ENCODE measurements around the gene NTM. TPM values are rescaled to one million over a fixed set of nuclear protein-coding genes. Genes with fewer than 3 reads are reported as not detected.

Gene NTM
- total RNA-seq, 4 donors from 2014 or later: 0.78 to 1.1 (median 0.88) TPM; not detected in 1

DNA sequence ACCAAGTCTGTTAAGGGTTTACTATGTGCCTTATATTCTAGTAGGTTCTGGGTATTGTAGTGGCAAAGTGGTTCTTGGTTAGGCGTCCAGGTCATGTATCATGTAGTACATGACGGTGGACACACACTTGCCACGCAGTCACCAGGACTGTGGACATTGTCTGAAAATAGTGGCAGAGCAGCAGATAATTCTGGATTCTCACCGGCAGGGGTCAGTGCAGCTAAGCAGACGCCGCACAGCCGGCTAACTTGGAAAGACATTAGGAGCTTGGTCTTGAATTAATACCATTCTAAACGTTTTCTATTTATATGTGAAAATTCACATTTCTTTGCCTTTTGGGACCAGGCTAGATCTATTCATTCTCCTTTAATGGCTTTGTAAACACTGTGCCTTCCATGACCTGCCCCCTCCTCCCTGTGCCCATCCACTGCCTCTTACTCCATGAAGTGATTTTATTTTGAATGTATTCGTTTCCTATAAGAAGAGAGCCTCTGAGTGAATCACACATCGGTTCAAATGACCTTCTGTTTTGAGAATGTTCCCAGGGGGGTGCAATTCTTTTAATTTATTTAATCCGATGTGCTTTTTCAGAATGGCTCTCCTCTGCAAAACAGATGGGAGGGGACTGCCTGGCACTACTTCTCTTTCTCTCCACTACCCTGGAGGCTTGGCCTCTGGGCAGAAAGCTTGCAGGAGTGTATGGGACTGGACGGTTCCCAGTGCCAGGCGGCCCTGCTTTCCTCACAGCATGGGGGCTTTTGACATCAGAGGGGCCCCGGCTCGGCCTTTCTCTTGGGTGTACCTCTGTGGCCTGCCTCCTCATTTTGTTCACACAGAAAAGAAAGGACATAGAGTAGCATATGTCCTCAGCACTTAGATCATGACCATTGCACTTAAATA, 378.0 kb downstream of the NTM start:
- TF ChIP-seq POLR2A (IDR thresholded peaks at IDR 0.05): no peak
- TF ChIP-seq CTCF (IDR thresholded peaks at IDR 0.05): peak; percentile 46 to 75 (median 58)
- H3K27me3 ChIP-seq: no peaks in the 10 kb centered on the region
- WGBS, 2 donors: 25 to 28% methylated on average over 15 of the region's 15 CpGs
- no peaks in the 10 kb centered on the region for H3K4me1 ChIP-seq
- no peaks in the 10 kb centered on the region for H3K36me3 ChIP-seq
- no peaks in the 10 kb centered on the region for H3K9me3 ChIP-seq
- intact Hi-C loops (cut with DNase I): no loop called here
- no peak overlapping the region for H3K27ac ChIP-seq
- no peak overlapping the region for H3K4me3 ChIP-seq (replicated peaks in 1 of 3)
- peak; percentile 51 to 60 for DNase-seq

- H3K27me3 ChIP-seq: no peaks in the 10 kb centered on the region
- DNase-seq: no peak
- H3K4me3 ChIP-seq (replicated peaks in 1 of 3): no peak overlapping the region
- 24 to 74% methylated on average over 2 of the region's 2 CpGs for WGBS, 2 donors
- intact Hi-C loops (cut with DNase I): no loop called here
- TF ChIP-seq CTCF (IDR thresholded peaks at IDR 0.05) (no peak), POLR2A (IDR thresholded peaks at IDR 0.05) (no peak)
- no peaks in the 10 kb centered on the region for H3K9me3 ChIP-seq
- no peaks in the 10 kb centered on the region for H3K4me1 ChIP-seq
- no peak overlapping the region for H3K27ac ChIP-seq
- H3K36me3 ChIP-seq: no peaks in the 10 kb centered on the region
These were observed 378.7 kb downstream of the NTM start for GRCh38 chr11:131749101-131749500.

DNA sequence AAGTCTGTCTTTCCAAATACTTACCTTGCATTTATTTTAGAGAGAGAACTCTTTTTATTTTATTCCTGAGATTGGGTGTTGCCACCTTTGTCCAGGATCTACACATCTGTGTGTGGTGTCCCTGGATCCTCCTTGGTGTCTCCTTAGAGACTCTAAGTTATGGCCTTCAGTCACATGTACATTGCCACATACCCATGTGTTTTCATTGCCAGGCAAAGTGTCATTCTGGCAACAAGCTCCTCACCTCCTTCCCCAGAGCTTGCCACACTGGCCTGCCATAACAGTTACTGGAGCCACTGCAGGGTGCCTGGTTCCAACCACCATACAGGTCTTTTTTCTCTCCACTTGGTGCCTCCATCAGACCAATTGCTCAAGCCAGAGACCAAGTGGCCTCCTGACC, 379.7 kb downstream of the NTM start:
- Histone ChIP-seq H3K27me3 (no peaks in the 10 kb centered on the region), H3K9me3 (no peaks in the 10 kb centered on the region), H3K4me3 (replicated peaks in 1 of 3) (no peak overlapping the region), H3K27ac (no peak overlapping the region), H3K4me1 (no peaks in the 10 kb centered on the region), H3K36me3 (no peaks in the 10 kb centered on the region)
- no peak for TF ChIP-seq CTCF (IDR thresholded peaks at IDR 0.05)
- TF ChIP-seq POLR2A (IDR thresholded peaks at IDR 0.05): no peak
- no peak for DNase-seq
- intact Hi-C loops (cut with DNase I): no loop called here

DNA sequence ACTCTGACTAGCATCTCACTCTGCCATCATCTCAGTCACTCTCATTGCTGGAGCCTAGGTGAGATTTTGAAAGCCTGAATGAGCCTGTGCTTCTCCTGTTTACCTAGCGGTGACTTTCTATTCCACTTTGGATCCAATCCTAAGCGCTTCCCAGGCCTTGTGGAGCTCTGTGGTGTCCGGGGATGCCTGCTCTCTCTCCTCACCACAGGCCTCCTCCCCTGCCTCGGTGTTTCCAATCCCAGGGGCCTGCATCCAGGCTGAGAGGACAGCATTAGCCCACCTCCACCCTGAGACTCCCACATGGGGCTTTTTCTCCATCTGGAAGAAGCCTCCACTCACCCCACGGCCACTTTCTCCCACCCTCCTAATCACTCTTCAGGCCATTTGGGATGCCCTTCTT, 380.3 kb downstream of the NTM start:
- H3K36me3 ChIP-seq: no peaks in the 10 kb centered on the region
- no peak for DNase-seq
- intact Hi-C loops (cut with DNase I): no loop called here
- H3K27me3 ChIP-seq: no peaks in the 10 kb centered on the region
- TF ChIP-seq CTCF (IDR thresholded peaks at IDR 0.05) (no peak), POLR2A (IDR thresholded peaks at IDR 0.05) (no peak)
- WGBS, 2 donors: 91% methylated on average over 5 of the region's 5 CpGs
- H3K4me3 ChIP-seq (replicated peaks in 1 of 3): no peak overlapping the region
- no peaks in the 10 kb centered on the region for H3K4me1 ChIP-seq
- H3K9me3 ChIP-seq: no peaks in the 10 kb centered on the region
- H3K27ac ChIP-seq: no peak overlapping the region

GRCh38 chr11:131754671-131755070, 384.3 kb downstream of the NTM start:
- H3K27ac ChIP-seq: no peak overlapping the region
- no peak overlapping the region for H3K4me3 ChIP-seq (replicated peaks in 1 of 3)
- 87 to 94% methylated on average over 3 of the region's 3 CpGs for WGBS, 2 donors
- no peaks in the 10 kb centered on the region for H3K36me3 ChIP-seq
- no peaks in the 10 kb centered on the region for H3K27me3 ChIP-seq
- H3K4me1 ChIP-seq: no peaks in the 10 kb centered on the region
- H3K9me3 ChIP-seq: no peaks in the 10 kb centered on the region
- TF ChIP-seq CTCF (IDR thresholded peaks at IDR 0.05) (no peak), POLR2A (IDR thresholded peaks at IDR 0.05) (no peak)
- intact Hi-C loops (cut with DNase I): no loop called here
- DNase-seq: no peak
